Measurements from ENCODE around the gene PFDN1. TPM values are rescaled to one million over a fixed set of nuclear protein-coding genes. Genes with fewer than 3 reads are reported as not detected.

PFDN1 gene
- total RNA-seq, 1 experiment from 2014 or later = 69.1 TPM

GRCh38 chr5:140260089-140260656, 42.7 kb downstream of the PFDN1 start:
- DNase-seq = no peak
- intact Hi-C loops (cut with micrococcal nuclease; ENCODE audit: unreplicated experiment) = loop anchor here (5.0 kb wide), 1 partner anchor 42 kb away; the partner anchor contains the start of gene PFDN1
- BruUV-seq (replicated peaks) = no TSS peak
- no peak for TF ChIP-seq CTCF (conservative IDR thresholded peaks at IDR 0.05)
- no peak for TF ChIP-seq EZH2 (IDR thresholded peaks at IDR 0.05; ENCODE audit: low read depth)
- Histone ChIP-seq H3F3A (ENCODE audit: insufficient read depth, low read depth) (peaks cover 59% of the 10 kb centered on the region), H3K4me3 (peak overlapping the region; percentile 9; the same call in 1 of the 2 replicates), H3K36me3 (ENCODE audit: low read depth) (peaks cover 4% of the 10 kb centered on the region; the same call in 1 of the 2 replicates), H3K27ac (peak overlapping the region; percentile 98), H4K20me1 (ENCODE audit: insufficient read depth) (no peaks in the 10 kb centered on the region), H3K4me1 (replicated peaks; ENCODE audit: insufficient read depth) (peaks cover 76% of the 10 kb centered on the region), H3K79me2 (ENCODE audit: low read depth) (peaks cover 62% of the 10 kb centered on the region), H3K27me3 (ENCODE audit: insufficient read depth, low read depth) (no peaks in the 10 kb centered on the region), H2AFZ (no peak overlapping the region), H3K4me2 (peak overlapping the region; percentile 67), H3K9me3 (ENCODE audit: insufficient read depth, low read depth) (no peaks in the 10 kb centered on the region), H3K9me2 (ENCODE audit: insufficient read depth) (no peaks in the 10 kb centered on the region)
- ChIA-PET POLR2A (ENCODE audit: unreplicated experiment) (interaction anchor here (0.6 to 2.4 kb wide), 4 partner anchors 63 to 86 kb away, joined by 3 to 21 read pairs (median 4); partner anchors contain the start of gene HBEGF), CTCF (interaction anchor here (0.6 to 3.3 kb wide), 4 partner anchors 8 to 86 kb away, joined by 3 to 40 read pairs (median 4); partner anchors contain the start of gene HBEGF)

GRCh38 chr5:140259500-140259899, 43.4 kb downstream of the PFDN1 start:
- Histone ChIP-seq H3K79me2 (ENCODE audit: low read depth) (peaks cover 67% of the 10 kb centered on the region), H3K27me3 (ENCODE audit: insufficient read depth, low read depth) (no peaks in the 10 kb centered on the region), H3K4me2 (peak overlapping the region; percentile 67), H3K27ac (peak overlapping the region; percentile 98), H3K4me3 (peak overlapping the region; percentile 10; the same call in 1 of the 2 replicates), H3K9me3 (ENCODE audit: insufficient read depth, low read depth) (no peaks in the 10 kb centered on the region), H3K9me2 (ENCODE audit: insufficient read depth) (no peaks in the 10 kb centered on the region), H4K20me1 (ENCODE audit: insufficient read depth) (no peaks in the 10 kb centered on the region), H2AFZ (no peak overlapping the region), H3F3A (ENCODE audit: insufficient read depth, low read depth) (peaks cover 64% of the 10 kb centered on the region), H3K36me3 (ENCODE audit: low read depth) (peaks cover 4% of the 10 kb centered on the region; the same call in 1 of the 2 replicates), H3K4me1 (replicated peaks; ENCODE audit: insufficient read depth) (peaks cover 83% of the 10 kb centered on the region)
- ChIA-PET POLR2A (ENCODE audit: unreplicated experiment) (interaction anchor here (0.7 to 2.4 kb wide), 3 partner anchors 63 to 87 kb away, joined by 3 to 21 read pairs (median 4); partner anchors contain the start of gene HBEGF), CTCF (interaction anchor here (0.8 to 3.3 kb wide), 2 partner anchors 16 to 86 kb away, joined by 3 to 40 read pairs; partner anchors contain the start of gene HBEGF)
- BruUV-seq (replicated peaks) = no TSS peak
- peak; percentile 67 to 97 for DNase-seq
- intact Hi-C loops (cut with micrococcal nuclease; ENCODE audit: unreplicated experiment) = loop anchor here (1.0 kb wide), 1 partner anchor 8 kb away; no protein-coding TSS in a partner anchor
- TF ChIP-seq CTCF (conservative IDR thresholded peaks at IDR 0.05) (no peak), EZH2 (IDR thresholded peaks at IDR 0.05; ENCODE audit: low read depth) (no peak)

GRCh38 chr5:140258873-140259272, 44.0 kb downstream of the PFDN1 start:
- H3K79me2 ChIP-seq (ENCODE audit: low read depth) = peaks cover 64% of the 10 kb centered on the region
- H4K20me1 ChIP-seq (ENCODE audit: insufficient read depth) = no peaks in the 10 kb centered on the region
- TF ChIP-seq CTCF (conservative IDR thresholded peaks at IDR 0.05) (no peak), EZH2 (IDR thresholded peaks at IDR 0.05; ENCODE audit: low read depth) (no peak)
- H3K36me3 ChIP-seq (ENCODE audit: low read depth) = peaks cover 4% of the 10 kb centered on the region; the same call in 1 of the 2 replicates
- no peaks in the 10 kb centered on the region for H3K27me3 ChIP-seq (ENCODE audit: insufficient read depth, low read depth)
- peak overlapping the region; percentile 98 for H3K27ac ChIP-seq
- BruUV-seq (replicated peaks) = no TSS peak
- intact Hi-C loops (cut with micrococcal nuclease; ENCODE audit: unreplicated experiment) = loop anchor here (1.0 kb wide), 1 partner anchor 8 kb away; no protein-coding TSS in a partner anchor
- POLR2A ChIA-PET (ENCODE audit: unreplicated experiment) = no interaction called here
- no peak overlapping the region for H2AFZ ChIP-seq
- H3K4me3 ChIP-seq = 0 out of 2 replicates have a peak overlapping the region, but pooled peaks have one; percentile 10
- no peak for DNase-seq
- no peaks in the 10 kb centered on the region for H3K9me3 ChIP-seq (ENCODE audit: insufficient read depth, low read depth)
- H3K9me2 ChIP-seq (ENCODE audit: insufficient read depth) = no peaks in the 10 kb centered on the region
- peaks cover 71% of the 10 kb centered on the region for H3F3A ChIP-seq (ENCODE audit: insufficient read depth, low read depth)
- CTCF ChIA-PET = no interaction called here
- H3K4me1 ChIP-seq (replicated peaks; ENCODE audit: insufficient read depth) = peaks cover 89% of the 10 kb centered on the region
- peak overlapping the region; percentile 67 for H3K4me2 ChIP-seq
